CD14-positive monocyte (primary cell): ENCODE measurements around the gene APOL3. TPM values are rescaled to one million over a fixed set of nuclear protein-coding genes. Genes with fewer than 3 reads are reported as not detected.
"Not testable (repeated sequence)": the region's sequence is repeated elsewhere in the genome, so short reads cannot be mapped to it uniquely, and the experiment has no call there.

Experiments used
- DNase-seq, 3 donors: peaks; one replicate each; pipeline ENCODE4 v3.0.0-alpha.2; 2011 to 2022
- H2AFZ ChIP-seq: 2 replicates; pipeline ENCODE4 v1.6.0; 2012; ENCODE audit warnings: mild to moderate bottlenecking, low read depth, low read length, inconsistent platforms; ENCODE audit not compliant: insufficient read depth, poor library complexity, severe bottlenecking
- H3K27ac ChIP-seq, 2 donors: 1 replicate in 1 of 2; 2 replicates in 1 of 2; pipeline ENCODE4 v1.5.1; 2012 to 2013; ENCODE audit warnings: low read length in 2 of 2, control low read depth in 1 of 2, inconsistent platforms in 1 of 2, low read depth in 1 of 2, mild to moderate bottlenecking in 1 of 2
- H3K27me3 ChIP-seq, 2 donors: one replicate each; pipeline versions ENCODE4 v1.6.0 to v1.6.1; 2011 to 2013; ENCODE audit warnings: low read length in 2 of 2; ENCODE audit not compliant: control insufficient read depth in 2 of 2, insufficient read depth in 2 of 2
- H3K36me3 ChIP-seq, 2 donors: replicated peaks in 1 of 2; 1 replicate in 1 of 2; 2 replicates in 1 of 2; pipeline versions ENCODE4 v1.5.1 to v1.6.1; 2012 to 2013; ENCODE audit warnings: low read length in 2 of 2, control low read depth in 1 of 2, inconsistent platforms in 1 of 2, mild to moderate bottlenecking in 1 of 2; ENCODE audit not compliant: insufficient read depth in 2 of 2, control insufficient read depth in 1 of 2
- H3K4me1 ChIP-seq, 2 donors: 1 replicate in 1 of 2; 2 replicates in 1 of 2; pipeline versions ENCODE4 v1.5.1 to v1.6.1; 2012 to 2013; ENCODE audit warnings: low read length in 2 of 2, control low read depth in 1 of 2, inconsistent platforms in 1 of 2, mild to moderate bottlenecking in 1 of 2, moderate library complexity in 1 of 2; ENCODE audit not compliant: insufficient read depth in 2 of 2, control insufficient read depth in 1 of 2
- H3K4me2 ChIP-seq: replicated peaks from 2 replicates; pipeline ENCODE3; 2012; ENCODE audit warnings: low read length, moderate library complexity, mild to moderate bottlenecking; ENCODE audit not compliant: poor library complexity, severe bottlenecking; ENCODE audit errors: extremely low read depth
- H3K4me3 ChIP-seq, 3 experiments: fragments of 200-600 bp in 1 of 3; sonication (generic) in 1 of 3; replicated peaks in 1 of 3; 1 replicate in 2 of 3; 2 replicates in 1 of 3; pipeline ENCODE4 v1.5.1; 2011 to 2013; ENCODE audit warnings: low read length in 3 of 3, mild to moderate bottlenecking in 3 of 3, control low read depth in 2 of 3, low read depth in 2 of 3, inconsistent platforms in 1 of 3, moderate library complexity in 1 of 3
- H3K79me2 ChIP-seq: 2 replicates; pipeline ENCODE4 v1.6.0; 2012; ENCODE audit warnings: mild to moderate bottlenecking, control low read depth, inconsistent platforms, low read length, moderate library complexity; ENCODE audit not compliant: insufficient read depth
- H3K9ac ChIP-seq: 2 replicates; pipeline ENCODE4 v1.6.0; 2017; ENCODE audit warnings: low read length, mild to moderate bottlenecking; ENCODE audit not compliant: insufficient read depth, poor library complexity, severe bottlenecking
- H3K9me3 ChIP-seq, 2 donors: replicated peaks in 1 of 2; 1 replicate in 1 of 2; 2 replicates in 1 of 2; pipeline versions ENCODE4 v1.5.1 to v1.6.1; 2012 to 2013; ENCODE audit warnings: low read length in 2 of 2, control low read depth in 1 of 2; ENCODE audit not compliant: control insufficient read depth in 1 of 2, insufficient read depth in 1 of 2
- H4K20me1 ChIP-seq: 2 replicates; pipeline ENCODE4 v1.6.0; 2012; ENCODE audit warnings: mild to moderate bottlenecking, low read length, control low read depth, moderate library complexity; ENCODE audit not compliant: insufficient read depth
- H3K27ac Mint-ChIP-seq, 7 donors: one replicate each; pipeline ENCODE4 v1.8.0; 2020; ENCODE audit warnings: mild to moderate bottlenecking in 7 of 7, mixed read lengths in 7 of 7, moderate library complexity in 6 of 7, inconsistent platforms in 2 of 7
- H3K27me3 Mint-ChIP-seq, 3 donors: one replicate each; pipeline ENCODE4 v1.8.0; 2021 to 2022; ENCODE audit warnings: low read depth in 3 of 3, mild to moderate bottlenecking in 3 of 3, mixed read lengths in 3 of 3, moderate library complexity in 3 of 3, inconsistent platforms in 1 of 3
- H3K36me3 Mint-ChIP-seq, 2 donors: one replicate each; pipeline ENCODE4 v1.8.0; 2020; ENCODE audit warnings: mixed read lengths in 2 of 2, inconsistent platforms in 1 of 2, mild to moderate bottlenecking in 1 of 2
- H3K4me1 Mint-ChIP-seq: one replicate; pipeline ENCODE4 v1.8.0; 2020; ENCODE audit warnings: mild to moderate bottlenecking, mixed read lengths
- H3K4me3 Mint-ChIP-seq, 2 donors: one replicate each; pipeline ENCODE4 v1.8.0; 2020; ENCODE audit warnings: mild to moderate bottlenecking in 2 of 2, mixed read lengths in 2 of 2, moderate library complexity in 1 of 2
- H3K9me3 Mint-ChIP-seq, 7 donors: one replicate each; pipeline ENCODE4 v1.8.0; 2020 to 2022; ENCODE audit warnings: mixed read lengths in 7 of 7, mild to moderate bottlenecking in 6 of 7, moderate library complexity in 6 of 7, inconsistent platforms in 2 of 7
- CTCF ChIP-seq: fragments of 200-600 bp; IDR thresholded peaks from one replicate; pipeline ENCODE4 v1.8.0; 2022; ENCODE audit warnings: antibody characterized with exemption, mild to moderate bottlenecking
- WGBS: methylation state at CpG from one replicate; pipeline ENCODE4 v1.1.5; 2013; ENCODE audit warnings: missing lambda C conversion rate; ENCODE audit not compliant: insufficient coverage; 5-methylcytosine and 5-hydroxymethylcytosine counted together
- intact Hi-C, 2 donors: fragments of 100-400 bp; cut with micrococcal nuclease; formaldehyde crosslinking; loops; one replicate each; pipeline versions ENCODE4 v1.15.0 to v1.15.1; 2023
- polyA plus RNA-seq, 3 donors: library from polyadenylated mRNA; depleted of rRNA in 1 of 3; unstranded in 2 of 3; stranded (reverse) in 1 of 3; fragments of 300-500 nt in 2 of 3; fragments of >200 nt in 1 of 3; fragmentation: Illumina TruSeq in 2 of 3; gene quantifications; 1 replicate in 2 of 3; 2 replicates in 1 of 3; pipeline ENCODE4 v1.2.3, GENCODE V29; 2012 to 2021

Gene APOL3
- polyA plus RNA-seq, 3 donors = 39.9 to 97.0 (median 61.3) TPM

- H3K36me3 Mint-ChIP-seq = no peaks in the 10 kb centered on the region
- H3K27ac ChIP-seq = no peak overlapping the region
- no peaks in the 10 kb centered on the region for H3K79me2 ChIP-seq
- no peaks in the 10 kb centered on the region for H4K20me1 ChIP-seq
- H3K9me3 ChIP-seq = no peaks in the 10 kb centered on the region
- no peak overlapping the region for H2AFZ ChIP-seq
- no peak for TF ChIP-seq CTCF
- 100% methylated on average over 5 of the region's 8 CpGs for WGBS
- H3K27me3 ChIP-seq = no peaks in the 10 kb centered on the region
- DNase-seq = no peak
- H3K4me3 Mint-ChIP-seq = peak overlapping the region in 1 of 2 donors; percentile 5
- H3K4me1 Mint-ChIP-seq = no peaks in the 10 kb centered on the region
- H3K27ac Mint-ChIP-seq = no peak overlapping the region
- H3K4me3 ChIP-seq = no peak overlapping the region
- no peak overlapping the region for H3K4me2 ChIP-seq
- intact Hi-C loops = no loop called here
- peaks cover 0 to 11% (median 7%) of the 10 kb centered on the region in 7 donors for H3K9me3 Mint-ChIP-seq
- peaks cover 6 to 22% (median 16%) of the 10 kb centered on the region in 3 donors for H3K27me3 Mint-ChIP-seq
- H3K36me3 ChIP-seq = no peaks in the 10 kb centered on the region
- no peaks in the 10 kb centered on the region for H3K4me1 ChIP-seq
- H3K9ac ChIP-seq = no peak overlapping the region
These were observed 62.7 kb downstream of the APOL3 start for GRCh38 chr22:36097880-36098279.

GRCh38 chr22:36090772-36091171 is 69.8 kb downstream of the APOL3 start:
- H3K4me1 Mint-ChIP-seq, H3K4me2 ChIP-seq, H3K4me1 ChIP-seq, H3K27ac Mint-ChIP-seq, H2AFZ ChIP-seq, H3K4me3 Mint-ChIP-seq, H3K27me3 ChIP-seq, H3K79me2 ChIP-seq, DNase-seq, H3K9ac ChIP-seq, H3K9me3 ChIP-seq, H3K9me3 Mint-ChIP-seq, H3K36me3 ChIP-seq, intact Hi-C loops, H4K20me1 ChIP-seq, H3K27ac ChIP-seq, H3K4me3 ChIP-seq, H3K27me3 Mint-ChIP-seq, H3K36me3 Mint-ChIP-seq: not testable (repeated sequence)
- no CpG with 5 or more reads among the region's 3 CpGs for WGBS

Other genes with a start within 250 kb of the APOL3 start
- gene RBFOX2, start 131.9 kb downstream of the APOL3 start, polyA plus RNA-seq = not detected
- 1 to 10 TPM in 1 of 3 donors, under 1 TPM in 2; 0.51 to 1.4 (median 0.71) TPM for gene APOL4, start 41.1 kb upstream of the APOL3 start, polyA plus RNA-seq
- gene APOL2, start 78.8 kb upstream of the APOL3 start, polyA plus RNA-seq = 10 to 100 TPM; 12.6 to 47.0 (median 13.2) TPM
- gene APOL1, start 92.4 kb upstream of the APOL3 start, polyA plus RNA-seq = 1 to 10 TPM; 3.4 to 7.5 (median 6.1) TPM
- 100 to 1,000 TPM in 1 of 3 donors, 10 to 100 TPM in 2; 35.6 to 163 (median 79.5) TPM for gene MYH9, start 227.2 kb upstream of the APOL3 start, polyA plus RNA-seq